ENCODE results near the gene CHIT1.

DNA sequence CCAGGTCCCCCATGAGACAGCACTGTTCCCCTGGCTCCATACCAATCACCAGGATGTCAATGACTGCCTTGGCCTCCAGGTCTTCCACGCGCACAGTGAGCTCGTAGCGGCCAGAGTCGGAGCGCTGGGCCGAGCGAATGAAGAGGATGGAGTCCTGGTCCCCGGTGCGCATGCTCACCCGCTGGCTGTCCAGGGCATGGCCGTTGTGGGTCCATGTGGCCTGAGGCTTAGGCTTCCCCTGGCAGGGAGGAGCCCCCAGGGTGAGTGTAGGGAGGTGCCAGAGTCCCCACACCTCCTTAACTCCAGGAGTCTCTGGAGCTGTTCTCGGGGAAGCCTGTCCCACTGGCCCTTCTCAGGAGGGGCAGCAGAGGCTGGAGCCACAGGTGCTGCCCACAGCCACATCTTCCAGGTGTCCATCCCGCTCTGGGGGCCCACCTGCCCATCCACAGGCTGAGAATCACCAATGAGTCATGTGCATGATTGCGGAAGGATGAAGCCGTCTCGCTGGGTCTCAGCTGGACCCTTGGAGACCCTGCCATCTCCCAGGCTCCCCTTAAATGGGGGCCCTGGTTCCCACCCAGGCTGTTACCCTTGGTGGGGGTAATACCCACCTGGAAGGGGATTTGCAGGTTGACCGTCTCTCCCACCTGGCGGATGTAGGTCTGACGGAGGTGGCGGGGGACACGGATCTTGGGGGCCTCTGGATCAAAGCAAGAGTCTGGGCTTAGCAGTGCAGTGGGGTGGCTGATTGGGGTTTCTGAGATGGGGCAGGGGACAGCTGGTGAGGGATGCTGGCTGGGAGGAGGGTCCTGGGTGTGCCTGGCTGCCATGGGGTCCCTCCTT, 57.9 kb downstream of the CHIT1 start:
- TF ChIP-seq NR2F1 (CRISPR knock-in tag; IDR thresholded peaks at IDR 0.05) (no peak), CHD4 (IDR thresholded peaks at IDR 0.05; ENCODE audit: borderline replicate concordance, low read length) (no peak), CTCF (CRISPR knock-in tag; IDR thresholded peaks at IDR 0.05) (no peak), MTF2 (CRISPR knock-in tag; IDR thresholded peaks at IDR 0.05; ENCODE audit: borderline replicate concordance) (no peak), POLR2A (IDR thresholded peaks at IDR 0.05; ENCODE audit: insufficient read depth in 1 of 2, low read depth in 2 of 2, low read length in 2 of 2) (no peak), RFXANK (CRISPR knock-in tag; IDR thresholded peaks at IDR 0.05) (no peak), RAD21 (CRISPR knock-in tag; IDR thresholded peaks at IDR 0.05) (no peak), KLF16 (CRISPR knock-in tag; IDR thresholded peaks at IDR 0.05) (no peak), SETDB1 (CRISPR knock-in tag; IDR thresholded peaks at IDR 0.05; ENCODE audit: borderline replicate concordance) (no peak)
- TF ChIP-seq, protein P1, sequence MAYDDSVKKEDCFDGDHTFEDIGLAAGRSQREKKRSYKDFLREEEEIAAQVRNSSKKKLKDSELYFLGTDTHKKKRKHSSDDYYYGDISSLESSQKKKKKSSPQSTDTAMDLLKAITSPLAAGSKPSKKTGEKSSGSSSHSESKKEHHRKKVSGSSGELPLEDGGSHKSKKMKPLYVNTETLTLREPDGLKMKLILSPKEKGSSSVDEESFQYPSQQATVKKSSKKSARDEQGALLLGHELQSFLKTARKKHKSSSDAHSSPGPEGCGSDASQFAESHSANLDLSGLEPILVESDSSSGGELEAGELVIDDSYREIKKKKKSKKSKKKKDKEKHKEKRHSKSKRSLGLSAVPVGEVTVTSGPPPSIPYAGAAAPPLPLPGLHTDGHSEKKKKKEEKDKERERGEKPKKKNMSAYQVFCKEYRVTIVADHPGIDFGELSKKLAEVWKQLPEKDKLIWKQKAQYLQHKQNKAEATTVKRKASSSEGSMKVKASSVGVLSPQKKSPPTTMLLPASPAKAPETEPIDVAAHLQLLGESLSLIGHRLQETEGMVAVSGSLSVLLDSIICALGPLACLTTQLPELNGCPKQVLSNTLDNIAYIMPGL (CRISPR knock-in tag; IDR thresholded peaks at IDR 0.05; ENCODE audit: borderline replicate concordance in 1 of 2, low read depth in 1 of 2), result no peak
- TF ChIP-seq, protein P2, sequence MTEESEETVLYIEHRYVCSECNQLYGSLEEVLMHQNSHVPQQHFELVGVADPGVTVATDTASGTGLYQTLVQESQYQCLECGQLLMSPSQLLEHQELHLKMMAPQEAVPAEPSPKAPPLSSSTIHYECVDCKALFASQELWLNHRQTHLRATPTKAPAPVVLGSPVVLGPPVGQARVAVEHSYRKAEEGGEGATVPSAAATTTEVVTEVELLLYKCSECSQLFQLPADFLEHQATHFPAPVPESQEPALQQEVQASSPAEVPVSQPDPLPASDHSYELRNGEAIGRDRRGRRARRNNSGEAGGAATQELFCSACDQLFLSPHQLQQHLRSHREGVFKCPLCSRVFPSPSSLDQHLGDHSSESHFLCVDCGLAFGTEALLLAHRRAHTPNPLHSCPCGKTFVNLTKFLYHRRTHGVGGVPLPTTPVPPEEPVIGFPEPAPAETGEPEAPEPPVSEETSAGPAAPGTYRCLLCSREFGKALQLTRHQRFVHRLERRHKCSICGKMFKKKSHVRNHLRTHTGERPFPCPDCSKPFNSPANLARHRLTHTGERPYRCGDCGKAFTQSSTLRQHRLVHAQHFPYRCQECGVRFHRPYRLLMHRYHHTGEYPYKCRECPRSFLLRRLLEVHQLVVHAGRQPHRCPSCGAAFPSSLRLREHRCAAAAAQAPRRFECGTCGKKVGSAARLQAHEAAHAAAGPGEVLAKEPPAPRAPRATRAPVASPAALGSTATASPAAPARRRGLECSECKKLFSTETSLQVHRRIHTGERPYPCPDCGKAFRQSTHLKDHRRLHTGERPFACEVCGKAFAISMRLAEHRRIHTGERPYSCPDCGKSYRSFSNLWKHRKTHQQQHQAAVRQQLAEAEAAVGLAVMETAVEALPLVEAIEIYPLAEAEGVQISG (CRISPR knock-in tag; IDR thresholded peaks at IDR 0.05), result no peak

Data from HepG2 (cell line).